Keratinocyte (primary cell): ENCODE results near the gene PLK1.

Source experiments
- EZH2 ChIP-seq: IDR thresholded peaks from one replicate; pipeline ENCODE4 v1.6.1; 2012; ENCODE audit warnings: inconsistent platforms, mild to moderate bottlenecking, low read length, moderate library complexity
- TF ChIP-seq, protein P1 (sequence below), 3 experiments: IDR thresholded peaks in 1 of 3; conservative IDR thresholded peaks in 1 of 3; optimal IDR thresholded peaks in 1 of 3; 2 replicates in 2 of 3; 3 replicates in 1 of 3; pipeline versions ENCODE3 to v1.5.1; 2011; ENCODE audit warnings: low read length in 3 of 3, mild to moderate bottlenecking in 3 of 3, moderate library complexity in 2 of 3, control low read depth in 1 of 3, inconsistent platforms in 1 of 3; ENCODE audit not compliant: insufficient read depth in 2 of 3; ENCODE audit errors: extremely low read depth in 1 of 3

DNA sequence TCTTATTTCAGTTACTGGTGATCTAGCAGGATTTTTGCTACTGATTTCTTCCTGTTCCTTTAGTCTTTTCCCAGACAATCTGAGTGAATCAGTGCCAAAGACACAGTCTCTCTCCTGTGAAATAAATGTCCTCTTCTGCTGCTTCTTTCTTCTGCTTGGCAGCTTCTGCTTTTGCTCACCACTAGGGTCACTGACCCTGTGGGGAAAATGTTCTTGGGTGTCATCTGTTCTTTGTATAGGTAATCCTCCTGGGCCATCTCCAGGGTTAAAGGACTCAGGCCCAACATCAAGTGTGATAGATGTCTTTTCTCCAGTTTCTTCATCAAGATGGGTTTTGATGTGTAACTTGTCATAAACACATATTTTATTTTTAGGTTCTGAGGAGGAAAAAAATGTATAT lies 42.7 kb upstream of the PLK1 start:
- TF ChIP-seq, protein P1, sequence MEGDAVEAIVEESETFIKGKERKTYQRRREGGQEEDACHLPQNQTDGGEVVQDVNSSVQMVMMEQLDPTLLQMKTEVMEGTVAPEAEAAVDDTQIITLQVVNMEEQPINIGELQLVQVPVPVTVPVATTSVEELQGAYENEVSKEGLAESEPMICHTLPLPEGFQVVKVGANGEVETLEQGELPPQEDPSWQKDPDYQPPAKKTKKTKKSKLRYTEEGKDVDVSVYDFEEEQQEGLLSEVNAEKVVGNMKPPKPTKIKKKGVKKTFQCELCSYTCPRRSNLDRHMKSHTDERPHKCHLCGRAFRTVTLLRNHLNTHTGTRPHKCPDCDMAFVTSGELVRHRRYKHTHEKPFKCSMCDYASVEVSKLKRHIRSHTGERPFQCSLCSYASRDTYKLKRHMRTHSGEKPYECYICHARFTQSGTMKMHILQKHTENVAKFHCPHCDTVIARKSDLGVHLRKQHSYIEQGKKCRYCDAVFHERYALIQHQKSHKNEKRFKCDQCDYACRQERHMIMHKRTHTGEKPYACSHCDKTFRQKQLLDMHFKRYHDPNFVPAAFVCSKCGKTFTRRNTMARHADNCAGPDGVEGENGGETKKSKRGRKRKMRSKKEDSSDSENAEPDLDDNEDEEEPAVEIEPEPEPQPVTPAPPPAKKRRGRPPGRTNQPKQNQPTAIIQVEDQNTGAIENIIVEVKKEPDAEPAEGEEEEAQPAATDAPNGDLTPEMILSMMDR (optimal IDR thresholded peaks at IDR 0.05 in 1 of 3, IDR thresholded peaks at IDR 0.05 in 1 of 3, conservative IDR thresholded peaks at IDR 0.05 in 1 of 3; ENCODE audit: extremely low read depth in 1 of 3, insufficient read depth in 2 of 3, low read length in 3 of 3) = no peak
- no peak for TF ChIP-seq EZH2
